Measurements from ENCODE around the gene FNDC3B. TPM values are rescaled to one million over a fixed set of nuclear protein-coding genes. Genes with fewer than 3 reads are reported as not detected.

The FNDC3B gene
- total RNA-seq, 1 experiment from 2014 or later = 48.6 TPM

DNA sequence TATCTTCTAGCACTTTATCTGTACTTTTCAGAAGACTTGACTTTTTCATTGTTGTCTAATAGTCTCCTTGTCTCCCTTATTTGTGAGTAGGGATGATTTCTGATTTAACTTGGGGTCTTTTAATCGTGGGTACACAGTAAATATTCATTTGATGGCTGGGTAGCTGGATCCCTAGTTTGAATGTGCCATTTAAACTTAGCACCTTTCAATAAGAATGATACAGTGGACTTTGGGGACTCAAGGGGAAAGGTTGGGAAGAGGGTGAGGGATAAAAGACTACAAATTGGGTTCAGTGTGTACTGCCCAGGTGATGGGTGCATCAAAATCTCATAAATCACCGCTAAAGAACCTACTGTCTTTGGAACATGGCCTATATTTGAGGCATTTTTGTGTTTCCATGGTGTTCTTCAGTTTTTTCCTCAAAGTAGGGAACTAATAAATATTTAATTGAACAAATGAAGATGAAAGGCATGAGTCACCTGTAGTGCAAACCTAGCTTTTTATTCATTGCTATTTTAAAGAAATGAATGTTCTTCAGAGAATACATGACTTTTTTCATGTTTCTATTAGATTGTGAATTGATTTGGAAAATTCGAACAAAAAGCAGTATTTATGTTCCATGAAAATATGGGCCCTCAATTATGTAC is 12.1 kb downstream of the FNDC3B start:
- Histone ChIP-seq H4K20me1 (ENCODE audit: low read length) (peaks cover 62% of the 10 kb centered on the region), H3K36me3 (ENCODE audit: low read depth, low read length) (peaks cover 29% of the 10 kb centered on the region), H3K4me1 (ENCODE audit: insufficient read depth, low read length) (peaks cover 5% of the 10 kb centered on the region), H3K79me2 (ENCODE audit: low read length) (peaks cover 95% of the 10 kb centered on the region), H3K27me3 (ENCODE audit: low read length) (no peaks in the 10 kb centered on the region), H2AFZ (ENCODE audit: low read length) (no peak overlapping the region), H3K9me2 (replicated peaks; ENCODE audit: low read length) (no peaks in the 10 kb centered on the region), H3K4me3 (ENCODE audit: low read length) (no peak overlapping the region), H3K9me3 (ENCODE audit: low read length) (no peaks in the 10 kb centered on the region), H3K27ac (ENCODE audit: low read length) (no peak overlapping the region), H3K9ac (ENCODE audit: low read length) (no peak overlapping the region), H3K4me2 (ENCODE audit: low read length) (no peak overlapping the region), H3F3A (ENCODE audit: low read length, unreplicated experiment) (no peaks in the 10 kb centered on the region)
- POLR2A ChIA-PET (ENCODE audit: unreplicated experiment) = no interaction called here
- BruUV-seq (replicated peaks) = no TSS peak
- CTCF ChIA-PET = no interaction called here
- ATAC-seq (no peak), DNase-seq (no peak)
- intact Hi-C loops (cut with micrococcal nuclease) = no loop called here
- TF ChIP-seq, protein P1, sequence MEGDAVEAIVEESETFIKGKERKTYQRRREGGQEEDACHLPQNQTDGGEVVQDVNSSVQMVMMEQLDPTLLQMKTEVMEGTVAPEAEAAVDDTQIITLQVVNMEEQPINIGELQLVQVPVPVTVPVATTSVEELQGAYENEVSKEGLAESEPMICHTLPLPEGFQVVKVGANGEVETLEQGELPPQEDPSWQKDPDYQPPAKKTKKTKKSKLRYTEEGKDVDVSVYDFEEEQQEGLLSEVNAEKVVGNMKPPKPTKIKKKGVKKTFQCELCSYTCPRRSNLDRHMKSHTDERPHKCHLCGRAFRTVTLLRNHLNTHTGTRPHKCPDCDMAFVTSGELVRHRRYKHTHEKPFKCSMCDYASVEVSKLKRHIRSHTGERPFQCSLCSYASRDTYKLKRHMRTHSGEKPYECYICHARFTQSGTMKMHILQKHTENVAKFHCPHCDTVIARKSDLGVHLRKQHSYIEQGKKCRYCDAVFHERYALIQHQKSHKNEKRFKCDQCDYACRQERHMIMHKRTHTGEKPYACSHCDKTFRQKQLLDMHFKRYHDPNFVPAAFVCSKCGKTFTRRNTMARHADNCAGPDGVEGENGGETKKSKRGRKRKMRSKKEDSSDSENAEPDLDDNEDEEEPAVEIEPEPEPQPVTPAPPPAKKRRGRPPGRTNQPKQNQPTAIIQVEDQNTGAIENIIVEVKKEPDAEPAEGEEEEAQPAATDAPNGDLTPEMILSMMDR (conservative IDR thresholded peaks at IDR 0.05; ENCODE audit: low read depth, low read length) = no peak
- TF ChIP-seq EZH2 (IDR thresholded peaks at IDR 0.05; ENCODE audit: low read length, unreplicated experiment) (no peak), EZH2phosphoT487 (IDR thresholded peaks at IDR 0.05; ENCODE audit: borderline replicate concordance, low read length) (no peak)

DNA sequence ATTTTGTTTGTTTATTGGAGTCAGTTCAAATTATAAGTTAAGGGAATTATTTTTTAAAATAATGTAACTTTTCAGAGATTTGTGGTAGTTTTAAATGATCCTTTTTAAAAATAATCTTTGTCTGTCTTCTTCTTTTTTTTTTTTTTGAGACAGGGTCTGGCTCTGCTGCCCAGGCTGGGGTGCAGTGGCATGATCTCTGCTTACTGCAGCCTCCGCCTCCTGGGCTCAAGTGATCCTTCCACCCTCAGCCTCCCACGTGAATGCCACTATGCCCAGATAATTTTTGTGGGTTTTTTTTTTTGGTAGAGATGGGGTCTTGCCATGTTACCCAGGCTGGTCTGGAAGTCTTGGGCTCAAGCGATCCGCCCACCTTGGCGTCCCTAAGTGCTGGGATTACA is 12.6 kb downstream of the FNDC3B start:
- no peak overlapping the region for H3K4me2 ChIP-seq (ENCODE audit: low read length)
- ChIA-PET POLR2A (ENCODE audit: unreplicated experiment) (no interaction called here), CTCF (no interaction called here)
- peaks cover 62% of the 10 kb centered on the region for H4K20me1 ChIP-seq (ENCODE audit: low read length)
- no peaks in the 10 kb centered on the region; the same call in 1 of the 2 replicates for H3K4me1 ChIP-seq (ENCODE audit: insufficient read depth, low read length)
- H3K9me3 ChIP-seq (ENCODE audit: low read length) = no peaks in the 10 kb centered on the region
- no peak overlapping the region for H3K4me3 ChIP-seq (ENCODE audit: low read length)
- DNase-seq (no peak), ATAC-seq (no peak)
- H3K27ac ChIP-seq (ENCODE audit: low read length) = no peak overlapping the region
- intact Hi-C loops (cut with micrococcal nuclease) = no loop called here
- BruUV-seq (replicated peaks) = no TSS peak
- no peaks in the 10 kb centered on the region for H3K9me2 ChIP-seq (replicated peaks; ENCODE audit: low read length)
- no peaks in the 10 kb centered on the region for H3K27me3 ChIP-seq (ENCODE audit: low read length)
- no peak overlapping the region for H2AFZ ChIP-seq (ENCODE audit: low read length)
- H3K9ac ChIP-seq (ENCODE audit: low read length) = no peak overlapping the region
- peaks cover 95% of the 10 kb centered on the region for H3K79me2 ChIP-seq (ENCODE audit: low read length)
- H3F3A ChIP-seq (ENCODE audit: low read length, unreplicated experiment) = no peaks in the 10 kb centered on the region
- no peak for TF ChIP-seq EZH2phosphoT487 (IDR thresholded peaks at IDR 0.05; ENCODE audit: borderline replicate concordance, low read length)
- TF ChIP-seq, protein P1 (conservative IDR thresholded peaks at IDR 0.05; ENCODE audit: low read depth, low read length) = no peak
- TF ChIP-seq EZH2 (IDR thresholded peaks at IDR 0.05; ENCODE audit: low read length, unreplicated experiment) = no peak
- peaks cover 29% of the 10 kb centered on the region for H3K36me3 ChIP-seq (ENCODE audit: low read depth, low read length)

DNA sequence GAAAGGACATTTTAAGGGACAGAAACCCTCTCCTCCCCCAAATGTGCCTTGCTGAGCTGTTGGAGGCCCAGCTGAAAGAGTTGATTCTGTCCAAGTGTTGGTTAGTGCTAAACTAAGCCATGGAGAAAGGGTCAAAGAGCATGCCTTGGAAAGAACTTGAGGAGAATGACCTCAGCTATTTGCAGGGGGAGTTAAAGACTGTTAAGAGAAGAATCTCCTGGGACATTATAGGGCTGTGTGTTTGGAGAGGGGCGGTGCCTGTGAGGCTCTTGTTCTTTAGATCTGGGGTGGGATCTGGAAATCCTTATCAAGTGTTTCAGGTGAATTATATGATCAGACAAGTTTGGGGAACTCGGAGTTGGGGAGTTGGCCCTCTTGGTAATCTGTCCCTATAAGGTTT is 13.0 kb downstream of the FNDC3B start:
- no TSS peak for BruUV-seq (replicated peaks)
- DNase-seq (no peak), ATAC-seq (no peak)
- TF ChIP-seq EZH2phosphoT487 (IDR thresholded peaks at IDR 0.05; ENCODE audit: borderline replicate concordance, low read length) (no peak), EZH2 (IDR thresholded peaks at IDR 0.05; ENCODE audit: low read length, unreplicated experiment) (no peak)
- TF ChIP-seq, protein P1 (conservative IDR thresholded peaks at IDR 0.05; ENCODE audit: low read depth, low read length) = no peak
- peaks cover 95% of the 10 kb centered on the region for H3K79me2 ChIP-seq (ENCODE audit: low read length)
- no peaks in the 10 kb centered on the region for H3F3A ChIP-seq (ENCODE audit: low read length, unreplicated experiment)
- peaks cover 29% of the 10 kb centered on the region for H3K36me3 ChIP-seq (ENCODE audit: low read depth, low read length)
- no peak overlapping the region for H3K27ac ChIP-seq (ENCODE audit: low read length)
- H4K20me1 ChIP-seq (ENCODE audit: low read length) = peaks cover 62% of the 10 kb centered on the region
- no peak overlapping the region for H3K9ac ChIP-seq (ENCODE audit: low read length)
- no peaks in the 10 kb centered on the region for H3K4me1 ChIP-seq (ENCODE audit: insufficient read depth, low read length)
- no peak overlapping the region for H3K4me3 ChIP-seq (ENCODE audit: low read length)
- no peak overlapping the region for H3K4me2 ChIP-seq (ENCODE audit: low read length)
- H2AFZ ChIP-seq (ENCODE audit: low read length) = no peak overlapping the region
- no peaks in the 10 kb centered on the region for H3K27me3 ChIP-seq (ENCODE audit: low read length)
- H3K9me3 ChIP-seq (ENCODE audit: low read length) = no peaks in the 10 kb centered on the region
- intact Hi-C loops (cut with micrococcal nuclease) = no loop called here
- POLR2A ChIA-PET (ENCODE audit: unreplicated experiment) = no interaction called here
- CTCF ChIA-PET = no interaction called here
- H3K9me2 ChIP-seq (replicated peaks; ENCODE audit: low read length) = no peaks in the 10 kb centered on the region
